ENCODE results near the gene RNLS. TPM values are rescaled to one million over a fixed set of nuclear protein-coding genes. Genes with fewer than 3 reads are reported as not detected.

The RNLS gene
- total RNA-seq, 1 experiment from 2014 or later = 9.7 TPM

DNA sequence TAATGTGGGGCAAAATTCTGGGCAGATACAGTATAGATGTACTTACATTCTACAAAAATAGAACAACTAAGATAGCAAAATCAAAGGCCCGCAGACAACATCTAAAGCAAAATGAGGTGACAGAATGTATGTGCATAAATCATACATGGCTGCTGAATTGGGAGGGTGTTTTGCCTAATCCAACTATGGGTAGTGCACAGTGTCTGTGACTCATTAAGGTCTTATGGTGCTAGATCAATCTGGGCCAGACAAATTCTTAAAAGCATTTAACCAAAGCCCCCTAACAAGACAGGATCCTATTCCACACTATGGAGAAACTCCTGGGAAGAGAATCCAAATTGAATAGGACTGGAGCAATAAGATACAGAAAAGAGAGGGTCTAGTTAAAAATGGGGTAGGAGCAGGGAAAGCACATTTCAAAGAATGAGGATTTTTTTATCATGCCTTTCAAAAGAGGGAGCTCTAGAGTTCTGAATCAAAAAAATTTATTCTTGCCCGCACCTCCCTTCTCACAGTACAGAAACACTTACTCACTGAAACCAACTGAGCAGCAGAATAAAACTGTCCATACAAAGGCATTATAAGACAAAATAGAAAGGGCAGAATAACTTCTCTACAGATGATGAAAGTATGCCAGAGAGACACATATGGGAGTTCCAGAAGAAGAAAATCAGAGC is 181.3 kb downstream of the RNLS start:
- Histone ChIP-seq H3K4me3 (ENCODE audit: insufficient read depth, low read depth, low read length) (no peak overlapping the region), H3K27me3 (ENCODE audit: control insufficient read depth, insufficient read depth, low read length) (no peaks in the 10 kb centered on the region), H3K36me3 (replicated peaks; ENCODE audit: control insufficient read depth, insufficient read depth, low read length) (no peaks in the 10 kb centered on the region)
- no peak for DNase-seq

- H3K36me3 ChIP-seq (replicated peaks; ENCODE audit: control insufficient read depth, insufficient read depth, low read length) = no peaks in the 10 kb centered on the region
- no peak overlapping the region for H3K4me3 ChIP-seq (ENCODE audit: insufficient read depth, low read depth, low read length)
- no peak for DNase-seq
- no peaks in the 10 kb centered on the region for H3K27me3 ChIP-seq (ENCODE audit: control insufficient read depth, insufficient read depth, low read length)
Observed at GRCh38 chr10:88399240-88399639, 183.9 kb downstream of the RNLS start.

- Histone ChIP-seq H3K4me3 (ENCODE audit: insufficient read depth, low read depth, low read length) (no peak overlapping the region), H3K27me3 (ENCODE audit: control insufficient read depth, insufficient read depth, low read length) (no peaks in the 10 kb centered on the region), H3K36me3 (replicated peaks; ENCODE audit: control insufficient read depth, insufficient read depth, low read length) (no peaks in the 10 kb centered on the region)
- DNase-seq = no peak
Observed at GRCh38 chr10:88395677-88396076, 187.4 kb downstream of the RNLS start.

- no peaks in the 10 kb centered on the region for H3K36me3 ChIP-seq (replicated peaks; ENCODE audit: control insufficient read depth, insufficient read depth, low read length)
- no peak overlapping the region for H3K4me3 ChIP-seq (ENCODE audit: insufficient read depth, low read depth, low read length)
- no peaks in the 10 kb centered on the region for H3K27me3 ChIP-seq (ENCODE audit: control insufficient read depth, insufficient read depth, low read length)
- no peak for DNase-seq
Observed at GRCh38 chr10:88392222-88392621, 190.9 kb downstream of the RNLS start.

GRCh38 chr10:88390041-88390440 is 193.1 kb downstream of the RNLS start:
- H3K27me3 ChIP-seq (ENCODE audit: control insufficient read depth, insufficient read depth, low read length) = no peaks in the 10 kb centered on the region
- no peaks in the 10 kb centered on the region for H3K36me3 ChIP-seq (replicated peaks; ENCODE audit: control insufficient read depth, insufficient read depth, low read length)
- no peak overlapping the region for H3K4me3 ChIP-seq (ENCODE audit: insufficient read depth, low read depth, low read length)
- DNase-seq = no peak

DNA sequence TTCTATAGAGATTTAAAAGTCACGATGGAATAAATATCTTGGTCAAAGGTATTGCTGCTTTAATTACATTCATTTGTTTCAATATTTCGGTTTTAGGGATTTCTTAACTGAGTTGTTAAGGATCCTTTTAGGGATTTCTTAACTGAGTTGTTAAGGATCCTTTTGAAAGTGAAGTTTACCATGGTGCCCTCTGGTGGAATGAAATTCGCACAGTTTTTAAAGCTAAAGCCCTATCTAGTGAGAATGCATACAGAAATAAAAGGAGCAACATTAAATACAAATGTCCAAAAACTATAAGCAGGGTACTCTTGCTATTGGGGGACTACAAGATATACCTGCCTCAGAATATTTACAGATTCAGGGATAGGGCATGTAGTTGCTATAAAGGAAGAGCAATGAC is 193.7 kb downstream of the RNLS start:
- no peaks in the 10 kb centered on the region for H3K36me3 ChIP-seq (replicated peaks; ENCODE audit: control insufficient read depth, insufficient read depth, low read length)
- no peak overlapping the region for H3K4me3 ChIP-seq (ENCODE audit: insufficient read depth, low read depth, low read length)
- no peaks in the 10 kb centered on the region for H3K27me3 ChIP-seq (ENCODE audit: control insufficient read depth, insufficient read depth, low read length)
- no peak for DNase-seq

- no peak for DNase-seq
- Histone ChIP-seq H3K36me3 (replicated peaks; ENCODE audit: control insufficient read depth, insufficient read depth, low read length) (no peaks in the 10 kb centered on the region), H3K4me3 (ENCODE audit: insufficient read depth, low read depth, low read length) (no peak overlapping the region), H3K27me3 (ENCODE audit: control insufficient read depth, insufficient read depth, low read length) (no peaks in the 10 kb centered on the region)
Observed at GRCh38 chr10:88388324-88388723, 194.8 kb downstream of the RNLS start.

DNA sequence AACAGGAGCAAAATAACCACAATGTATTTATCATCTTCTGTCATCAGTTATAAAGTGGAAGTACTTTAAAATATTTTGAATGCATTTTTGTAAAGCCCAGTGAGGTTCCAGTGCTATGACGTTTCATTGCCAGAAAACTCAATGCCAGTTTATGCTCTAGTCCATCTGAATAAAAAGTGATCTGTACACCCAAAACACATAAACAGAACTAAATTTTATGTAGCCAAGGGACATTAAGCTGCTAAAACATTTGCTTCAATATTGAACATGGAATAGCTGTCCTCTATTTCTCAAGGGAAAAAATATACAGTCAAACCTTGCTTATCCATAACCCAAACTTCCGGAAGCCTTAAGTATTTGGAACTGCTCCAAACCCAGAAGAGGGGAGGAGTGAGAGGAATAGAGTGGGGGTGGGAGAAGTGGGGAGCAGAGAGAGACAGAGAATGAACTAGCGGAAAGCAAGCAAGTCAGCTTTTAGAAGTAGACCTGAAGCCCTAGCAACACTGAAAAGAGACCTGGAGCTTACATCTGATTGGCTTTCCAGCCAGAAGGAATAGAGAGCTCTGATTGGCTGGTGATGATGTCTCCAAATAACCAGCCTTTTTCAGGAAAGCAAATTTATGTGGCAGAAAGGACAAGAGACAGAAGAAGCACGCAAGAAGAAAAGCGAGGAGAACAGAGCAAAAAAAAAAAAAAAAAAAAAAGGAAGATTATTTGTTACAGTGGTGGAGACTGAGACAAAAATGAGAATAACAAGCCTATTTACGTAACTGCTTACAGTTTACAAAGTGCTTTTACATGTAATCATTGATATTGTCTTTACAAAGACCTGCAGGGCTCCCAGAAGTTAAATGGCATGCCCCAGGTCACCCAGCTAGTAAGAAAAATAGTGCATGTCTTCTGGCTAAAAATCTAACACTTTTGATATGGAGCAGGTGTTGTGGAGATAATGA is 196.0 kb downstream of the RNLS start:
- H3K27me3 ChIP-seq (ENCODE audit: control insufficient read depth, insufficient read depth, low read length) = no peaks in the 10 kb centered on the region
- no peaks in the 10 kb centered on the region for H3K36me3 ChIP-seq (replicated peaks; ENCODE audit: control insufficient read depth, insufficient read depth, low read length)
- H3K4me3 ChIP-seq (ENCODE audit: insufficient read depth, low read depth, low read length) = no peak overlapping the region
- DNase-seq = peak; percentile 33

DNA sequence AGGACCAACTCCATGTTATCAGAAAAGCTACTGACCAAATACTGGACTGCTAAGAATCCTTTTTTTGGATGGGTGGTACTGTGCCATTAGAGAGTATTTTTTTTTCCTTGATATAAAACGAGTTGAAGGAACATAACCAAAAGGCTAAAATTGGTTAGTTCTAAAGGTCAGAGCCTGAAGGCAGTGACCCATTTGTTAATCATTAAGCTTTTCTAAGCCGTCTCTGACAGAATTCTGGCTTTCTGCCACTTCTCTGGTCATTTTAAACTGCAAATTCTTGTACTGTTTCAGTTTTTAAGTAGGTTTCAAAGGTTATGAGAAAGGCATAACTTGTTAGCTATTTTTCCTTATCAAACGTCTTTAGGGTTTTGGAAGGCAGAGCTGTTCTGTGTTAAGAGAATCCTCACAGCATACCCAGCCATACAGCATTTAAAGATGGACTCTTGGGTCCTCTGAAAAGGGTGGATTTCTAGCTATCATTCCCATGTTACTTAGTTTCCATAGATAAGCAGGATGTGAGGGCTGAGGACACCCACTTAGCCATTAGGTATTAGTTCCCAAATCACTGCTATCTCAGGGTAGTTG is 196.8 kb downstream of the RNLS start:
- H3K36me3 ChIP-seq (replicated peaks; ENCODE audit: control insufficient read depth, insufficient read depth, low read length) = no peaks in the 10 kb centered on the region
- H3K4me3 ChIP-seq (ENCODE audit: insufficient read depth, low read depth, low read length) = no peak overlapping the region

GRCh38 chr10:88385601-88386203 is 197.4 kb downstream of the RNLS start:
- no peak overlapping the region for H3K4me3 ChIP-seq (ENCODE audit: insufficient read depth, low read depth, low read length)
- no peaks in the 10 kb centered on the region for H3K27me3 ChIP-seq (ENCODE audit: control insufficient read depth, insufficient read depth, low read length)
- H3K36me3 ChIP-seq (replicated peaks; ENCODE audit: control insufficient read depth, insufficient read depth, low read length) = no peaks in the 10 kb centered on the region
- DNase-seq = no peak

More for the DNA sequence above, 196.8 kb downstream of the RNLS start:
- H3K27me3 ChIP-seq (ENCODE audit: control insufficient read depth, insufficient read depth, low read length) = no peaks in the 10 kb centered on the region
- DNase-seq = no peak

- H3K36me3 ChIP-seq (replicated peaks; ENCODE audit: control insufficient read depth, insufficient read depth, low read length) = no peaks in the 10 kb centered on the region
- H3K4me3 ChIP-seq (ENCODE audit: insufficient read depth, low read depth, low read length) = no peak overlapping the region
- DNase-seq = no peak
- H3K27me3 ChIP-seq (ENCODE audit: control insufficient read depth, insufficient read depth, low read length) = no peaks in the 10 kb centered on the region
Observed at GRCh38 chr10:88383276-88383675, 199.8 kb downstream of the RNLS start.

- no peaks in the 10 kb centered on the region for H3K27me3 ChIP-seq (ENCODE audit: control insufficient read depth, insufficient read depth, low read length)
- DNase-seq = no peak
- no peaks in the 10 kb centered on the region for H3K36me3 ChIP-seq (replicated peaks; ENCODE audit: control insufficient read depth, insufficient read depth, low read length)
- H3K4me3 ChIP-seq (ENCODE audit: insufficient read depth, low read depth, low read length) = no peak overlapping the region
Observed at GRCh38 chr10:88382699-88383098, 200.4 kb downstream of the RNLS start.

DNA sequence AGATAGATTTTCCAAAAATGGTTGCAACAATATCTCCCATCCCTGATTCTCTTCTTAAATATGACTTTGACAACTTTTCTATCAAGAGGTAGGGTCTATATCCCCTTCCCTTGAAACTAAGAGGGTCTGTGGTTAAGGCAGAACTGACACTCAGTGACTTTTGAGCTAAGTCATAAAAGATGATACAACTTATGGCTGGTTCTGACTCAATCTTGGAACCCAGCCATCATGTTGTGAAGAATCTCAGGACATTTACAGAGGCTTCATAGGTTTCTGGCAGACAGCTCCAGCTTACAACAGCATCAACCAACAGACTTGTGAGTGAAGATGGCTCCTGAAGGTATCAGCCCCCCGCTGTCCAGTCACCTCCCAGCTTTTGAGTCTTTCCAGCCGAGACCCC is 203.5 kb downstream of the RNLS start:
- Histone ChIP-seq H3K27me3 (ENCODE audit: control insufficient read depth, insufficient read depth, low read length) (no peaks in the 10 kb centered on the region), H3K36me3 (replicated peaks; ENCODE audit: control insufficient read depth, insufficient read depth, low read length) (no peaks in the 10 kb centered on the region), H3K4me3 (ENCODE audit: insufficient read depth, low read depth, low read length) (no peak overlapping the region)
- no peak for DNase-seq

GRCh38 chr10:88377510-88377909 is 205.6 kb downstream of the RNLS start:
- no peaks in the 10 kb centered on the region for H3K27me3 ChIP-seq (ENCODE audit: control insufficient read depth, insufficient read depth, low read length)
- DNase-seq = no peak
- no peak overlapping the region for H3K4me3 ChIP-seq (ENCODE audit: insufficient read depth, low read depth, low read length)
- no peaks in the 10 kb centered on the region for H3K36me3 ChIP-seq (replicated peaks; ENCODE audit: control insufficient read depth, insufficient read depth, low read length)

All from H7 (cell line).